HL-60/S4 treated with retinoic acid at 250 ng/mL for 4 days and 3 days (cell line): Measurements from ENCODE around the gene ADAM19.
"Not testable (repeated sequence)": the region's sequence is repeated elsewhere in the genome, so short reads cannot be mapped to it uniquely, and the experiment has no call there.

Source experiments
- in situ Hi-C: fragments of 300-500 bp; cut with MboI; formaldehyde crosslinking; loops from 2 replicates; pipeline ENCODE4 v1.7.0; 2022; ENCODE audit warnings: low sequenced_read_pairs

ADAM19 gene

DNA sequence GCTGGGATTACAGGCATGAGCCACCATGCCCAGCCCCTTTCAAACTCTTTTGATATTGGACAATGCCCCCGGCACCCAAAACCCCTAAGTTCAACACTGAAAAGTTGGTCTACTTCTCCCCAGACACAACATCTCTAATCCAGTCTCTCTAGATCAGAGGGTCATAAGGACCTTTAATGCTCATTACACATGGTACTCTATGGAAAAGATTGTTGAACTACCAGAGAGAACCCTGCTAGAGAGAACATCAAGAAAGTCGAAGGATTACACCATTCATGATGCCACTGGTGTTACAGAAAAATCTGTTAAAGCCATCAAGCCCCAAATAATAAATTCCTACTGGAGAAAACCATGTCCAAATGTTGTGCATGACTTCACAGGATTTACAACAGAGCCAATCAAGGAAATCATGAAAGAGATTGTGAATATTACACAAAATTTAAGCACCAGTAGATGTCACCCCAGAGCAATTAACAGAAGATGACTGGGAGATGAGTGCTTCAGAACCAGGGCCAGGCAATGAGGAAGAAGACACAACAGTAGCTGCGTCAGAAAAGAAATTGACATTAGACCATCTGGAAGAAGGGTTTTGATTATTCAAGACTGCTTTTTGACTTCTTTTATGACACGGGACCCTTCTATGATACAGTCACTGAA is 143.9 kb downstream of the ADAM19 start:
- in situ Hi-C loops, result no loop called here

DNA sequence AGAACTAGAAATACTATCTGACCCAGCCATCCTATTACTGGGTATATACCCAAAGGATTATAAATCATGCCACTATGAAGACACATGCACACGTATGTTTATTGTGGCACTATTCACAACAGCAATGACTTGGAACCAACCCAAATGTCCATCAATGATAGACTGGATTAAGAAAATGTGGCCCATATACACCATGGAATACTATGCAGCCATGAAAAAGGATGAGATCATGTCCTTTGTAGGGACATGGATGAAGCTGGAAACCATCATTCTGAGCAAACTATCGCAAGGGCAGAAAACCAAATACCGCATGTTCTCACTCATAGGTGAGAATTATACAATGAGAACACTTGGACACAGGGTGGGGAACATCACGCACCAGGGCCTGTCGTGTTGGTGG is 145.7 kb downstream of the ADAM19 start:
- in situ Hi-C loops, result not testable (repeated sequence)
